Fibroblast of lung (primary cell): Measurements from ENCODE around the gene LSM14B. TPM values are rescaled to one million over a fixed set of nuclear protein-coding genes. Genes with fewer than 3 reads are reported as not detected.

Experiments used
- DNase-seq, 2 donors: peaks; one replicate each; pipeline versions ENCODE4 v3.0.0 to v3.0.0-alpha.2; 2010; ENCODE audit warnings: low read depth in 2 of 2
- H2AFZ ChIP-seq: 2 replicates; pipeline ENCODE4 v1.5.1; 2012; ENCODE audit warnings: low read length, control low read depth, inconsistent platforms
- H3K27ac ChIP-seq: 2 replicates; pipeline ENCODE4 v1.5.1; 2011; ENCODE audit warnings: low read length, control low read depth; ENCODE audit not compliant: insufficient read depth
- H3K27me3 ChIP-seq: 2 replicates; pipeline ENCODE4 v1.5.1; 2011; ENCODE audit warnings: mild to moderate bottlenecking, low read length; ENCODE audit not compliant: control insufficient read depth, insufficient read depth
- H3K36me3 ChIP-seq: 2 replicates; pipeline ENCODE4 v1.5.1; 2011; ENCODE audit warnings: low read length; ENCODE audit not compliant: control insufficient read depth, insufficient read depth
- H3K4me1 ChIP-seq: 2 replicates; pipeline ENCODE4 v1.5.1; 2011; ENCODE audit warnings: low read length; ENCODE audit not compliant: control insufficient read depth, insufficient read depth; ENCODE audit errors: extremely low read depth
- H3K4me2 ChIP-seq: 2 replicates; pipeline ENCODE4 v1.5.1; 2011; ENCODE audit warnings: low read length, control low read depth; ENCODE audit not compliant: insufficient read depth; ENCODE audit errors: extremely low read depth
- H3K4me3 ChIP-seq, 4 experiments: fragments of 200-600 bp in 1 of 4; sonication (generic) in 1 of 4; replicated peaks in 1 of 4; 2 replicates each; pipeline ENCODE4 v1.5.1; 2011 to 2016; ENCODE audit warnings: low read length in 4 of 4, low read depth in 3 of 4, mild to moderate bottlenecking in 3 of 4, control low read depth in 2 of 4, inconsistent platforms in 1 of 4, mixed read lengths in 1 of 4; ENCODE audit not compliant: insufficient read depth in 1 of 4; ENCODE audit errors: control extremely low read depth in 1 of 4
- H3K79me2 ChIP-seq: 2 replicates; pipeline ENCODE4 v1.5.1; 2012; ENCODE audit warnings: mild to moderate bottlenecking, low read length, inconsistent platforms; ENCODE audit not compliant: control insufficient read depth, insufficient read depth
- H3K9ac ChIP-seq: 2 replicates; pipeline ENCODE4 v1.5.1; 2011; ENCODE audit warnings: mild to moderate bottlenecking, low read length, control low read depth; ENCODE audit not compliant: insufficient read depth
- H3K9me3 ChIP-seq: 2 replicates; pipeline ENCODE4 v1.5.1; 2012; ENCODE audit warnings: low read depth, low read length; ENCODE audit not compliant: control insufficient read depth, insufficient read depth
- H4K20me1 ChIP-seq: 2 replicates; pipeline ENCODE4 v1.5.1; 2011; ENCODE audit warnings: low read length; ENCODE audit not compliant: control insufficient read depth, insufficient read depth; ENCODE audit errors: extremely low read depth
- CTCF ChIP-seq, 2 donors: IDR thresholded peaks in 1 of 2; conservative IDR thresholded peaks in 1 of 2; 1 replicate in 1 of 2; 2 replicates in 1 of 2; pipeline ENCODE4 v1.5.1; 2011 to 2012; ENCODE audit warnings: low read length in 2 of 2, control low read depth in 1 of 2, inconsistent platforms in 1 of 2, low read depth in 1 of 2, mild to moderate bottlenecking in 1 of 2
- EZH2 ChIP-seq: IDR thresholded peaks from 2 replicates; pipeline ENCODE4 v1.5.1; 2012; ENCODE audit warnings: low read length, control low read depth, mild to moderate bottlenecking; ENCODE audit errors: missing control alignments
- polyA minus RNA-seq: library from RNA; depleted of rRNA, polyadenylated mRNA; stranded (reverse); fragments of >200 nt; gene quantifications from 2 replicates; pipeline ENCODE4 v1.2.3, GENCODE V29; 2011; ENCODE audit warnings: low replicate concordance
- polyA plus RNA-seq, 2 donors: library from polyadenylated mRNA; depleted of rRNA in 1 of 2; stranded (reverse) in 1 of 2; unstranded in 1 of 2; fragments of >200 nt; gene quantifications; 2 replicates each; pipeline ENCODE4 v1.2.1, GENCODE V29; 2011 to 2012; ENCODE audit warnings: missing spikeins in 1 of 2
- total RNA-seq: library from RNA; depleted of rRNA; stranded (reverse); fragments of >200 nt; gene quantifications from 2 replicates; pipeline ENCODE4 v1.2.1, GENCODE V29; 2014

The LSM14B gene
- 46.7 and 48.7 TPM in 2 replicates for total RNA-seq
- polyA plus RNA-seq: 20.2 and 24.7 TPM in 2 replicates
- polyA plus RNA-seq (2012): 32.4 and 34.4 TPM in 2 replicates
- 27.2 and 30.0 TPM in 2 replicates for polyA minus RNA-seq

GRCh38 chr20:62121776-62122653 is at the start of gene LSM14B:
TSS of gene LSM14B (plus strand) at chr20:62122475. CDS start at chr20:62122667, 192 bp downstream.
- Histone ChIP-seq H3K36me3 (peaks cover 9% of the 10 kb centered on the region), H3K4me2 (peak within 1 kb of the TSS; percentile 64), H3K9me3 (no peaks in the 10 kb centered on the region), H2AFZ (peak within 1 kb of the TSS; percentile 83), H3K4me3 (peak within 1 kb of the TSS; percentile 63 to 80 (median 74)), H3K9ac (peak within 1 kb of the TSS; percentile 82), H3K4me1 (no peaks in the 10 kb centered on the region), H3K27ac (peak within 1 kb of the TSS; percentile 85), H4K20me1 (no peaks in the 10 kb centered on the region), H3K79me2 (peaks cover 23% of the 10 kb centered on the region), H3K27me3 (peaks cover 16% of the 10 kb centered on the region)
- TF ChIP-seq CTCF (conservative IDR thresholded peaks at IDR 0.05 in 1 of 2, IDR thresholded peaks at IDR 0.05 in 1 of 2; ENCODE audit: low read depth in 1 of 2, low read length in 2 of 2) (no peak), EZH2 (no peak)
- peak; percentile 94 to 96 for DNase-seq

DNA sequence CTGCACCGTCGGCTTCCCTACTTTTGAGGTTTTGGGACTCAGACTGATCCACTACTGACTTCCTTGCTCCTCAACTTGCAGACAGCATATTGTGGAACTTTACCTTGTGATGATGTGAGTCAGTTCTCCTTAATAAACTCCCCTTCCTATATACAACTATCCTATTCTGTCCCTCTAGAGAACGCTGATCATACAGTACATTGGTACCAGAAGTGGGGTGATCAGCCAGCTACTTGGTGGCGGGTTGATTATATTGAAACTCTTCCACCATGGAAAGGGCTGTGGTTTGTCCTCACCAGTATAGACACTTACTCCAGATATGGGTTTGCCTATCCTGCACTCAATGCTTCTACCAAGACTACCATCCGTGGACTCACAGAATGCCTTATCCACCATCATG is 49.0 kb upstream of the LSM14B start:
- Histone ChIP-seq H4K20me1 (no peaks in the 10 kb centered on the region), H3K4me3 (no peak overlapping the region), H3K27ac (no peak overlapping the region), H2AFZ (no peak overlapping the region), H3K4me1 (no peaks in the 10 kb centered on the region), H3K9me3 (no peaks in the 10 kb centered on the region), H3K9ac (no peak overlapping the region), H3K79me2 (no peaks in the 10 kb centered on the region), H3K27me3 (no peaks in the 10 kb centered on the region), H3K4me2 (no peak overlapping the region), H3K36me3 (no peaks in the 10 kb centered on the region)
- DNase-seq: no peak
- no peak for TF ChIP-seq EZH2
- TF ChIP-seq CTCF (conservative IDR thresholded peaks at IDR 0.05 in 1 of 2, IDR thresholded peaks at IDR 0.05 in 1 of 2; ENCODE audit: low read depth in 1 of 2, low read length in 2 of 2): no peak

GRCh38 chr20:62079166-62079565 is 43.1 kb upstream of the LSM14B start:
- Histone ChIP-seq H4K20me1 (no peaks in the 10 kb centered on the region), H3K9me3 (no peaks in the 10 kb centered on the region), H3K79me2 (no peaks in the 10 kb centered on the region), H3K4me3 (no peak overlapping the region), H3K4me2 (no peak overlapping the region), H2AFZ (no peak overlapping the region), H3K36me3 (no peaks in the 10 kb centered on the region), H3K9ac (no peak overlapping the region), H3K27me3 (no peaks in the 10 kb centered on the region), H3K27ac (no peak overlapping the region), H3K4me1 (no peaks in the 10 kb centered on the region)
- TF ChIP-seq EZH2 (no peak), CTCF (conservative IDR thresholded peaks at IDR 0.05 in 1 of 2, IDR thresholded peaks at IDR 0.05 in 1 of 2; ENCODE audit: low read depth in 1 of 2, low read length in 2 of 2) (no peak)
- no peak for DNase-seq
